Trophoblast cell (in vitro differentiated cells and primary cell): ENCODE data around the gene LAMTOR4.

Source experiments
- DNase-seq, 2 donors: peaks; one replicate each; pipeline ENCODE4 v3.0.0-alpha.2; 2016
- H2AFZ ChIP-seq: 2 replicates; pipeline ENCODE4 v1.6.1; 2013; ENCODE audit warnings: low read length, moderate library complexity, mild to moderate bottlenecking; ENCODE audit not compliant: insufficient read depth, poor library complexity
- H2AK5ac ChIP-seq: 2 replicates; pipeline ENCODE4 v1.6.1; 2013; ENCODE audit warnings: mild to moderate bottlenecking, low read length
- H2BK120ac ChIP-seq: 2 replicates; pipeline ENCODE4 v1.6.1; 2013; ENCODE audit warnings: low read length, mild to moderate bottlenecking, moderate library complexity; ENCODE audit not compliant: insufficient read depth, poor library complexity
- H2BK12ac ChIP-seq: 2 replicates; pipeline ENCODE4 v1.6.1; 2013; ENCODE audit warnings: mild to moderate bottlenecking, low read length, moderate library complexity
- H2BK5ac ChIP-seq: 2 replicates; pipeline ENCODE4 v1.6.1; 2013; ENCODE audit warnings: low read length, low read depth, moderate library complexity, mild to moderate bottlenecking; ENCODE audit not compliant: poor library complexity
- H3K14ac ChIP-seq: 2 replicates; pipeline ENCODE4 v1.6.1; 2013; ENCODE audit warnings: mild to moderate bottlenecking, low read length
- H3K18ac ChIP-seq: 2 replicates; pipeline ENCODE4 v1.6.1; 2013; ENCODE audit warnings: mild to moderate bottlenecking, low read length
- H3K23ac ChIP-seq: 2 replicates; pipeline ENCODE4 v1.6.1; 2013; ENCODE audit warnings: low read length
- H3K27ac ChIP-seq: 2 replicates; pipeline ENCODE4 v1.5.1; 2013; ENCODE audit warnings: low read depth, mild to moderate bottlenecking, inconsistent platforms, low read length, moderate library complexity
- H3K27me3 ChIP-seq: 2 replicates; pipeline ENCODE4 v1.6.1; 2013; ENCODE audit warnings: inconsistent platforms, mild to moderate bottlenecking, low read length, moderate library complexity; ENCODE audit not compliant: insufficient read depth
- H3K36me3 ChIP-seq, 2 experiments: 1 replicate in 1 of 2; 2 replicates in 1 of 2; pipeline ENCODE4 v1.6.1; 2013; ENCODE audit warnings: low read length in 2 of 2, mild to moderate bottlenecking in 2 of 2, moderate library complexity in 1 of 2; ENCODE audit not compliant: insufficient read depth in 2 of 2, control insufficient read depth in 1 of 2
- H3K4ac ChIP-seq: 2 replicates; pipeline ENCODE4 v1.6.1; 2013; ENCODE audit warnings: low read depth, mild to moderate bottlenecking, low read length, moderate library complexity
- H3K4me1 ChIP-seq, 2 experiments: 1 replicate in 1 of 2; 2 replicates in 1 of 2; pipeline ENCODE4 v1.6.1; 2013; ENCODE audit warnings: low read length in 2 of 2, mild to moderate bottlenecking in 2 of 2, moderate library complexity in 1 of 2; ENCODE audit not compliant: insufficient read depth in 2 of 2, control insufficient read depth in 1 of 2
- H3K4me2 ChIP-seq: 2 replicates; pipeline ENCODE4 v1.6.1; 2013; ENCODE audit warnings: inconsistent platforms, mild to moderate bottlenecking, low read length, moderate library complexity
- H3K4me3 ChIP-seq: 2 replicates; pipeline ENCODE4 v1.5.1; 2013; ENCODE audit warnings: mild to moderate bottlenecking, low read depth, low read length, inconsistent platforms
- H3K79me1 ChIP-seq: one replicate; pipeline ENCODE4 v1.6.1; 2013; ENCODE audit warnings: low read length
- H3K79me2 ChIP-seq: 2 replicates; pipeline ENCODE4 v1.6.1; 2013; ENCODE audit warnings: low read length, mild to moderate bottlenecking; ENCODE audit not compliant: control insufficient read depth, insufficient read depth, poor library complexity
- H3K9ac ChIP-seq: 2 replicates; pipeline ENCODE4 v1.6.1; 2013; ENCODE audit warnings: mild to moderate bottlenecking, low read length
- H3K9me3 ChIP-seq: 2 replicates; pipeline ENCODE4 v1.6.1; 2013; ENCODE audit warnings: low read depth, mild to moderate bottlenecking, control low read depth, inconsistent platforms, low read length; ENCODE audit not compliant: insufficient read depth
- H4K12ac ChIP-seq: 2 replicates; pipeline ENCODE4 v1.6.1; 2013; ENCODE audit warnings: low read depth, mild to moderate bottlenecking, low read length, moderate library complexity
- H4K8ac ChIP-seq: 2 replicates; pipeline ENCODE4 v1.6.1; 2013; ENCODE audit warnings: low read depth, mild to moderate bottlenecking, low read length, moderate library complexity
- H4K91ac ChIP-seq: one replicate; pipeline ENCODE4 v1.6.1; 2013; ENCODE audit warnings: low read depth, mild to moderate bottlenecking, low read length, moderate library complexity
- WGBS: extraction: QIAGEN DNeasy Blood & Tissue Kit; methylation state at CpG from one replicate; pipeline ENCODE4 v1.1.7; 2013; ENCODE audit warnings: missing lambda C conversion rate; ENCODE audit not compliant: insufficient read length, insufficient coverage; ENCODE audit errors: extremely low coverage; 5-methylcytosine and 5-hydroxymethylcytosine counted together

The LAMTOR4 gene

DNA sequence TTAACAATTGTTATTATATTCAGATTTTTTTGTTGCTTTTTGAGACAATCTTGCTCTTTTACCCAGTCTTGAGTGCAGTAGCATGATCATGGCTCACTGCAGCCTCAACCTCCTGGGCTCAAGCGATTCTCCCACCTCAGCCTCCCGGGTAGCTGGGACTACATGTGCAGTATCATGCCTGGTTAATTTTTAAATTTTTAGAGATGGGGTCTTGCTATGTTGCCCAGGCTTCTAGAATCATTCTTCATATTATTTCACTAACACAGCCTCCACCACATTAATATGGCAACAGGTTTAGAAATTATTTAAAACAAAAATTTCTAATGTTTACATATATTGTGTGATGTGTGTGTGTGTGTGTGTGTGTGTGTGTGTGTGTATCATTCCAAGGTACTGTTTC is 1.4 kb upstream of the LAMTOR4 start:
- Histone ChIP-seq H3K9ac (no peak overlapping the region), H3K4me3 (no peak overlapping the region), H3K4ac (no peak overlapping the region), H4K8ac (no peak overlapping the region), H3K27ac (no peak overlapping the region), H2BK5ac (no peak overlapping the region), H3K9me3 (no peaks in the 10 kb centered on the region), H2BK12ac (no peak overlapping the region), H3K14ac (no peak overlapping the region), H2BK120ac (no peak overlapping the region), H3K79me1 (peaks cover 6% of the 10 kb centered on the region), H3K4me1 (peaks cover 5% of the 10 kb centered on the region in 2 experiments), H3K4me2 (no peak overlapping the region), H2AFZ (no peak overlapping the region), H4K12ac (no peak overlapping the region), H2AK5ac (no peak overlapping the region), H3K27me3 (no peaks in the 10 kb centered on the region), H3K23ac (no peak overlapping the region), H3K36me3 (peaks cover 0 to 2% of the 10 kb centered on the region in 2 experiments), H3K79me2 (peaks cover 6% of the 10 kb centered on the region), H4K91ac (no peak overlapping the region), H3K18ac (no peak overlapping the region)
- WGBS: no CpG with 5 or more reads among the region's 2 CpGs
- DNase-seq: no peak

DNA sequence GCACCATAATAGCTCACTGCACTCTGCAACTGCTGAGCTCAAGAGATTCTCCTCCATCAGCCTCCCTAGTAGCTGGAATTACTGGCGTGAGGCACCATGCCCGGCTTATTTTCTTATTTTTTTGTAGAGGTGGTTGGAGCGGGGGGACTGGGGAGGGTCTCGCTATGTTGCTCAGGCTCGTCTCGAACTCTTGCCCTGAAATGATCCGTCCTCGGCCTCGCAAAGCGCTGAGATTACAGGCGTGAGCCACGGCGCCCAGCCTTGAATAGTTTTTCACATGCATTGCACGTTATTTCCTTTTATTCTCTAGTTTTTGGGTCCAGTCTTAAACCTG is 526 bp upstream of the LAMTOR4 start:
- no peak overlapping the region for H2AK5ac ChIP-seq
- H3K79me1 ChIP-seq: peaks cover 6% of the 10 kb centered on the region
- no peak for DNase-seq
- H3K18ac ChIP-seq: no peak overlapping the region
- H4K8ac ChIP-seq: peak overlapping the region; percentile 97
- peaks cover 1 to 3% of the 10 kb centered on the region in 2 experiments for H3K36me3 ChIP-seq
- peaks cover 5% of the 10 kb centered on the region in 2 experiments for H3K4me1 ChIP-seq
- peak overlapping the region; percentile 42 for H3K14ac ChIP-seq
- no peak overlapping the region for H4K91ac ChIP-seq
- H2BK120ac ChIP-seq: no peak overlapping the region
- H3K9ac ChIP-seq: no peak overlapping the region
- H3K4ac ChIP-seq: peak overlapping the region; percentile 27
- H2BK5ac ChIP-seq: no peak overlapping the region
- H3K27ac ChIP-seq: peak overlapping the region; percentile 14
- H3K4me3 ChIP-seq: no peak overlapping the region
- H3K27me3 ChIP-seq: no peaks in the 10 kb centered on the region
- peak overlapping the region; percentile 86 for H2AFZ ChIP-seq
- peak overlapping the region; percentile 57 for H3K4me2 ChIP-seq
- no peaks in the 10 kb centered on the region for H3K9me3 ChIP-seq
- peak overlapping the region; percentile 78 for H4K12ac ChIP-seq
- H3K79me2 ChIP-seq: peaks cover 6% of the 10 kb centered on the region
- H2BK12ac ChIP-seq: no peak overlapping the region
- H3K23ac ChIP-seq: no peak overlapping the region
- WGBS: no CpG with 5 or more reads among the region's 14 CpGs

DNA sequence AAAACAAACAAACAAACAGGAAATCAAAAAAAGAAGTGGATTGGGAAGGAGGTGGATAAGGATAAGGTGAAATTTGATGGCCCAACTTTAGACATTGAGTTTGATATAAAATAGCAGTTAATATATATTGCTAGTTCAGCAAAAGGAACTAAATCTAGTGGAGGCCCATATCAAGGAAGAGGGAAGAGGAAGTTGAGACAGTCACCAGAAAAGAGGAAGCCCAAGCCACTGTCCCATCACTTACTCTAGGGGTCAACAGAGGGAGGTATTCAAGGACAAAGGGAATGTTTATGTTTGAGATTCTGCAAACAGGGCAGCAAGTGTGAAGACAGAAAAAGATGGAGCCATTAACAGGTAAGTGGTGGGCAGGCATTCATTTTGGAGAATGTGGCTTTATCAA is 3.7 kb downstream of the LAMTOR4 start:
- Histone ChIP-seq H3K4me2 (no peak overlapping the region), H2BK120ac (no peak overlapping the region), H3K27me3 (no peaks in the 10 kb centered on the region), H2AK5ac (no peak overlapping the region), H3K4me1 (peaks cover 11 to 14% of the 10 kb centered on the region in 2 experiments), H3K18ac (no peak overlapping the region), H4K8ac (no peak overlapping the region), H4K91ac (no peak overlapping the region), H3K9ac (no peak overlapping the region), H4K12ac (no peak overlapping the region), H3K36me3 (peaks cover 36 to 41% of the 10 kb centered on the region in 2 experiments), H3K9me3 (peaks cover 4% of the 10 kb centered on the region), H3K23ac (no peak overlapping the region), H3K14ac (no peak overlapping the region), H3K4ac (no peak overlapping the region), H3K27ac (no peak overlapping the region), H2BK12ac (no peak overlapping the region), H2AFZ (no peak overlapping the region), H2BK5ac (no peak overlapping the region), H3K79me1 (peaks cover 6% of the 10 kb centered on the region), H3K4me3 (no peak overlapping the region), H3K79me2 (peaks cover 6% of the 10 kb centered on the region)
- DNase-seq: no peak

DNA sequence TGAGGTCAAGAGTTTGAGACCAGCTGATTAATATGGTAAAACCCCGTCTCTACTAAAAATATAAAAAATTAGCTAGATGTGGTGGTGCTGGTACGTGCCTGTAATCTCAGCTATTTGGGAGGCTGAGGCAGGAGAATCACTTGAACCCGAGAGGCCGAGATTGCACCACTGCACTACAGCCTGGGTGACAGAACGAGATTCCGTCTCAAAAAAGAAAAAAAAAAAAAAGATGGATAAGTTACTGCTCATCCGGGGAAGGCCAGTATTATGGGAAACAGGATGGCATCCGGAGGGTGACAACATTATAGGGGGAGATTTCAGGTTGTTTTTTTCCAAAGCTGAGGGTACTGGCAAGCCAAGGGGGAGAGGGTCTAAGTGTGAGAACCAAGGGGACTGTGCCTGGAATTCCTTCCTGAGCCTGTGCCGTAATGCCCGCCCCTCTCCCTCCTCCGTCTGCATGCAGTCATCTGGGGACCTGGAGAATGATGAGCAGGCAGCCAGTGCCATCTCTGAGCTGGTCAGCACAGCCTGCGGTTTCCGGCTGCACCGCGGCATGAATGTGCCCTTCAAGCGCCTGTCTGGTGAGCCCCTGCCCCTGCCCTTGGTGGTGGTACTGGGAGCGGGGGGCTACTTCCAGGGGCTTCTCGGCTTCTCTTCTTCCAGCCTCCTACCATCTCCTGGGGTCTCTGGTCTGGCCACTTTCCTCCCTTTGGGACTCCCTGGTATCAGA is 4.4 kb downstream of the LAMTOR4 start:
- H2BK12ac ChIP-seq: no peak overlapping the region
- H3K9ac ChIP-seq: no peak overlapping the region
- peaks cover 4% of the 10 kb centered on the region for H3K9me3 ChIP-seq
- H3K4me2 ChIP-seq: no peak overlapping the region
- H3K4me3 ChIP-seq: no peak overlapping the region
- H4K12ac ChIP-seq: no peak overlapping the region
- no peak overlapping the region for H2BK5ac ChIP-seq
- H2AFZ ChIP-seq: no peak overlapping the region
- H4K91ac ChIP-seq: no peak overlapping the region
- H4K8ac ChIP-seq: no peak overlapping the region
- H3K79me1 ChIP-seq: peaks cover 8% of the 10 kb centered on the region
- no peak overlapping the region for H3K18ac ChIP-seq
- peaks cover 13 to 18% of the 10 kb centered on the region in 2 experiments for H3K4me1 ChIP-seq
- no CpG with 5 or more reads among the region's 18 CpGs for whole genome bisulfite sequencing
- no peak overlapping the region for H3K23ac ChIP-seq
- H3K4ac ChIP-seq: no peak overlapping the region
- H2AK5ac ChIP-seq: no peak overlapping the region
- no peak for DNase-seq
- H3K79me2 ChIP-seq: peaks cover 6% of the 10 kb centered on the region
- H3K27me3 ChIP-seq: no peaks in the 10 kb centered on the region
- no peak overlapping the region for H3K27ac ChIP-seq
- H3K36me3 ChIP-seq: peaks cover 36 to 41% of the 10 kb centered on the region in 2 experiments
- no peak overlapping the region for H3K14ac ChIP-seq
- H2BK120ac ChIP-seq: no peak overlapping the region
